A549 (cell line): Measurements from ENCODE around the gene ZBTB2. TPM values are rescaled to one million over a fixed set of nuclear protein-coding genes. Genes with fewer than 3 reads are reported as not detected.

Experiments used
- ATAC-seq, 2 experiments: fragments of 200-7000 bp in 1 of 2; fragments of >200 bp in 1 of 2; cut with Nextera tagmentation in 1 of 2; cut with Tn5 transposase in 1 of 2; 3 replicates each; pipeline versions ENCODE4 v1.8.0 to v1.9.1; 2018 to 2020; ENCODE audit warnings: mild to moderate bottlenecking in 1 of 2, moderate library complexity in 1 of 2
- CTCF ChIA-PET: fragments of 300-600 bp; sonication (Branson Sonifier 250); formaldehyde crosslinking; extraction: SDS; loops from one replicate; lab custom pipeline; 2021; ENCODE audit warnings: antibody characterized with exemption, inconsistent platforms; lab: Yijun Ruan, JAX
- POLR2A ChIA-PET: fragments of 350-600 bp; formaldehyde crosslinking; extraction: SDS; loops from one replicate; lab custom pipeline; 2021; ENCODE audit warnings: antibody characterized with exemption, inconsistent platforms; lab: Yijun Ruan, JAX
- DNase-seq, 2 experiments: peaks; one replicate each; pipeline versions ENCODE4 v3.0.0 to v3.0.0-alpha.2; 2011 to 2016; ENCODE audit warnings: low read depth in 1 of 2, low spot score in 1 of 2
- FAIRE-seq: peaks from 2 replicates; lab custom pipeline; 2011; peaks lifted over from hg19 to GRCh38; lab: Jason Lieb, UNC
- H3K27ac ChIP-seq, 2 experiments: fragments of >200 bp; sonication (Bioruptor Twin); formaldehyde crosslinking; 3 replicates each; pipeline ENCODE4 v1.5.1; 2016 to 2017
- H3K4me1 ChIP-seq: fragments of >200 bp; sonication (Bioruptor Twin); formaldehyde crosslinking; 3 replicates; pipeline ENCODE4 v1.6.1; 2016
- H3K4me2 ChIP-seq: fragments of >200 bp; sonication (Bioruptor Twin); formaldehyde crosslinking; 3 replicates; pipeline ENCODE4 v1.6.1; 2016
- H3K4me3 ChIP-seq: fragments of >200 bp; sonication (Bioruptor Twin); formaldehyde crosslinking; 3 replicates; pipeline ENCODE4 v1.5.1; 2016
- H3K9me3 ChIP-seq: fragments of >200 bp; sonication (Bioruptor Twin); formaldehyde crosslinking; 3 replicates; pipeline ENCODE4 v1.6.1; 2016
- EHMT2 ChIP-seq: fragments of 200-600 bp; sonication (generic); IDR thresholded peaks from 2 replicates; pipeline ENCODE4 v1.6.1; 2016; ENCODE audit warnings: antibody characterized with exemption, low read depth, mild to moderate bottlenecking, moderate library complexity
- HEYL ChIP-seq: fragments of 250-450 bp; sonication (Bioruptor Pico); IDR thresholded peaks from 2 replicates; pipeline ENCODE4 v1.8.0; 2021; ENCODE audit warnings: mild to moderate bottlenecking, moderate library complexity
- KDM1A ChIP-seq: fragments of 200-600 bp; sonication (generic); IDR thresholded peaks from 2 replicates; pipeline ENCODE4 v1.6.1; 2016; ENCODE audit warnings: low read depth, mild to moderate bottlenecking
- MAZ ChIP-seq: fragments of 150-350 bp; IDR thresholded peaks from 2 replicates; pipeline ENCODE4 v1.6.1; 2014; ENCODE audit warnings: antibody characterized with exemption, low read depth, low read length, borderline replicate concordance
- NR3C1 ChIP-seq: fragments of >200 bp; sonication (Bioruptor Twin); formaldehyde crosslinking; IDR thresholded peaks from 3 replicates; pipeline ENCODE4 v1.6.1; 2017
- RAD21 ChIP-seq, 2 experiments: fragments of >200 bp in 1 of 2; sonication (Bioruptor Twin) in 1 of 2; formaldehyde crosslinking in 1 of 2; IDR thresholded peaks in 1 of 2; conservative IDR thresholded peaks in 1 of 2; 2 replicates in 1 of 2; 3 replicates in 1 of 2; pipeline ENCODE4 v1.6.1; 2012 to 2018; ENCODE audit warnings: inconsistent platforms in 1 of 2
- REST ChIP-seq: fragments of 200-600 bp; sonication (generic); IDR thresholded peaks from 2 replicates; pipeline ENCODE4 v1.6.1; 2016; ENCODE audit warnings: antibody characterized with exemption, mild to moderate bottlenecking, moderate library complexity
- RNF2 ChIP-seq: fragments of 200-600 bp; sonication (generic); IDR thresholded peaks from 2 replicates; pipeline ENCODE4 v1.6.1; 2016; ENCODE audit warnings: low read depth, mild to moderate bottlenecking, antibody characterized with exemption, moderate library complexity, borderline replicate concordance
- ZC3H11A ChIP-seq: fragments of 450-650 bp; IDR thresholded peaks from 2 replicates; pipeline ENCODE4 v1.6.1; 2014; ENCODE audit warnings: antibody characterized with exemption, mild to moderate bottlenecking
- ZFP36 ChIP-seq: fragments of 450-650 bp; IDR thresholded peaks from 2 replicates; pipeline ENCODE4 v1.6.1; 2014; ENCODE audit warnings: borderline replicate concordance; ENCODE audit not compliant: partially characterized antibody
- WGBS: methylation state at CpG from one replicate; pipeline ENCODE4 v1.1.6; 2017; ENCODE audit errors: missing lambda C conversion rate; 5-methylcytosine and 5-hydroxymethylcytosine counted together
- polyA plus RNA-seq, 4 experiments: library from polyadenylated mRNA; depleted of rRNA in 3 of 4; stranded (reverse); fragments of >200 nt; fragmentation: RNase III in 1 of 4; extraction: RNeasy Plus Mini Kit Qiagen cat#74134 plus additional on column Dnase treatment in 1 of 4; gene quantifications; 2 replicates in 3 of 4; 3 replicates in 1 of 4; pipeline ENCODE4 v1.2.3, GENCODE V29; 2011 to 2017
- TF ChIP-seq, protein P1 (sequence below): fragments of 150-350 bp; IDR thresholded peaks from 2 replicates; pipeline ENCODE4 v1.6.1; 2014; ENCODE audit warnings: low read depth, mild to moderate bottlenecking, low read length
- TF ChIP-seq, protein P2 (sequence below): IDR thresholded peaks from 2 replicates; pipeline ENCODE4 v1.6.1; 2012; ENCODE audit warnings: low read depth, borderline replicate concordance
- TF ChIP-seq, protein P3 (sequence below): IDR thresholded peaks from 2 replicates; pipeline ENCODE4 v1.6.1; 2012
- TF ChIP-seq, protein P4 (sequence below): fragments of >200 bp; sonication (Bioruptor Twin); formaldehyde crosslinking; IDR thresholded peaks from 3 replicates; pipeline ENCODE4 v1.5.1; 2016

Gene ZBTB2
- polyA plus RNA-seq, 2 of the 4 experiments (the other 2 are of a cell fraction) = 10.8 to 17.3 TPM

DNA sequence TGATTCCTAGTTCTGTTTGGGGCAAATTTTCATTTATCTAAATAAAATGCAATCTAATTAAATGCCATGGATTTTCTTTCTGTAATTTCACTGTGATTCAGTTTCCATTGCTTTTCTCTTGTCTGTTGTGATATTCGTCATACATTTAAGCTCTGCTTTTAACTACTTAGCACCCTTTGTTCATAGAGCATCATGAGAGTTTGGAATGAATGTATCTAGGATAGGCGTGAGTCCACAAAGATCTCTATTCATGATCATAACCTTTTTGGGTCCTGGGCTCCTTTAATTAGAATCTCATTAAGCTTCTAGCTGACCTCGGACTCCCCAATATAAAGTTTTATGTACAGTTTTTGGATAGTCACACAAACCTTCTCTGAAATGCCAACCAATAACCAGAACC is 32.9 kb downstream of the ZBTB2 start:
- ATAC-seq (no peak), FAIRE-seq (no peak), DNase-seq (no peak)
- Histone ChIP-seq H3K4me3 (no peak overlapping the region), H3K4me2 (no peak overlapping the region), H3K9me3 (no peaks in the 10 kb centered on the region), H3K4me1 (peaks cover 12% of the 10 kb centered on the region; the same call in 2 of the 3 replicates)
- CTCF ChIA-PET = interaction anchor here (1.3 to 1.7 kb wide), 2 partner anchors 344 to 466 kb away, joined by 4 read pairs; no protein-coding TSS in a partner anchor
- WGBS = 92% methylated on average over 3 of the region's 3 CpGs
- TF ChIP-seq EHMT2 (no peak), RNF2 (no peak), HEYL (CRISPR knock-in tag) (no peak)
- TF ChIP-seq, all 56 proteins: peak for 0
- POLR2A ChIA-PET = no interaction called here
- no peak overlapping the region for H3K27ac ChIP-seq

DNA sequence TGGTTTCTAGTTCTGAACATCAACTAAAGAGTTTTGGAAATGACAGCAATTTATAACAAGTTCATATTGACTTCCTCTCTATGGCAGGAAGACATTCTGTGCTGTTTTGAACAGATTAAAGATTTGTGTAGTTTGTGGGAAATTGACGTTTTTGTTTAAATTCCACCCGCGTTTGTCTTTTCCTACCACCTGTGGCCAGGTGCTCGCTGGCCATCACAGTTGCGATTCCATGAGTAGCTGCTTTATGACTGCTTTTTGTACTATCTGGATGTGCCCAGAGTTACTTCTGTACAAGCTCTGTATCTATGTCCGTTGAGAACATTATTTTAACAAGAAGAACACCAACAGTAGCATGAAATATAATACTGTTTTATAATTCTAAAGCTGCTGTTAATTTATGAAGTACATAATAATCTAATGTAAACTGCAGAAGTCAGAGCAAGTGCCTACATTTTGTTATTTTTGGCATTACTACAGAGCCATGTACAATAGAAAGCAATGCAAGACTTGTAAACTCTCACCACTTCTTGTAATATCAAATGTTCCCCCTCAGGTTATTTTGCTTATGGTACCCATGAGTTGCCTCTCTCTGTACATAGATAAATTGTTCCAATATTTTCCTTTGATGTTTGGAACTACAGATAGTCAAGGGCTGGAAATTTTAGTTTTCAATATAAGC is 33.5 kb downstream of the ZBTB2 start:
- no peak for DNase-seq
- Histone ChIP-seq H3K9me3 (no peaks in the 10 kb centered on the region), H3K4me2 (no peak overlapping the region), H3K27ac (no peak overlapping the region), H3K4me3 (no peak overlapping the region), H3K4me1 (peaks cover 12% of the 10 kb centered on the region; the same call in 2 of the 3 replicates)
- TF ChIP-seq NR3C1 (no peak), ZFP36 (no peak), ZC3H11A (no peak), KDM1A (no peak), MAZ (no peak), REST (no peak), HEYL (CRISPR knock-in tag) (no peak), RAD21 (conservative IDR thresholded peaks at IDR 0.05 in 1 of 2, IDR thresholded peaks at IDR 0.05 in 1 of 2) (no peak)
- TF ChIP-seq, protein P1, sequence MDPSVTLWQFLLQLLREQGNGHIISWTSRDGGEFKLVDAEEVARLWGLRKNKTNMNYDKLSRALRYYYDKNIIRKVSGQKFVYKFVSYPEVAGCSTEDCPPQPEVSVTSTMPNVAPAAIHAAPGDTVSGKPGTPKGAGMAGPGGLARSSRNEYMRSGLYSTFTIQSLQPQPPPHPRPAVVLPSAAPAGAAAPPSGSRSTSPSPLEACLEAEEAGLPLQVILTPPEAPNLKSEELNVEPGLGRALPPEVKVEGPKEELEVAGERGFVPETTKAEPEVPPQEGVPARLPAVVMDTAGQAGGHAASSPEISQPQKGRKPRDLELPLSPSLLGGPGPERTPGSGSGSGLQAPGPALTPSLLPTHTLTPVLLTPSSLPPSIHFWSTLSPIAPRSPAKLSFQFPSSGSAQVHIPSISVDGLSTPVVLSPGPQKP = no peak
- TF ChIP-seq, protein P2, sequence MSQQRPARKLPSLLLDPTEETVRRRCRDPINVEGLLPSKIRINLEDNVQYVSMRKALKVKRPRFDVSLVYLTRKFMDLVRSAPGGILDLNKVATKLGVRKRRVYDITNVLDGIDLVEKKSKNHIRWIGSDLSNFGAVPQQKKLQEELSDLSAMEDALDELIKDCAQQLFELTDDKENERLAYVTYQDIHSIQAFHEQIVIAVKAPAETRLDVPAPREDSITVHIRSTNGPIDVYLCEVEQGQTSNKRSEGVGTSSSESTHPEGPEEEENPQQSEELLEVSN = no peak
- TF ChIP-seq, protein P3, sequence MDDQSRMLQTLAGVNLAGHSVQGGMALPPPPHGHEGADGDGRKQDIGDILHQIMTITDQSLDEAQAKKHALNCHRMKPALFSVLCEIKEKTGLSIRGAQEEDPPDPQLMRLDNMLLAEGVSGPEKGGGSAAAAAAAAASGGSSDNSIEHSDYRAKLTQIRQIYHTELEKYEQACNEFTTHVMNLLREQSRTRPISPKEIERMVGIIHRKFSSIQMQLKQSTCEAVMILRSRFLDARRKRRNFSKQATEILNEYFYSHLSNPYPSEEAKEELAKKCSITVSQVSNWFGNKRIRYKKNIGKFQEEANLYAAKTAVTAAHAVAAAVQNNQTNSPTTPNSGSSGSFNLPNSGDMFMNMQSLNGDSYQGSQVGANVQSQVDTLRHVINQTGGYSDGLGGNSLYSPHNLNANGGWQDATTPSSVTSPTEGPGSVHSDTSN = no peak
- TF ChIP-seq, protein P4, sequence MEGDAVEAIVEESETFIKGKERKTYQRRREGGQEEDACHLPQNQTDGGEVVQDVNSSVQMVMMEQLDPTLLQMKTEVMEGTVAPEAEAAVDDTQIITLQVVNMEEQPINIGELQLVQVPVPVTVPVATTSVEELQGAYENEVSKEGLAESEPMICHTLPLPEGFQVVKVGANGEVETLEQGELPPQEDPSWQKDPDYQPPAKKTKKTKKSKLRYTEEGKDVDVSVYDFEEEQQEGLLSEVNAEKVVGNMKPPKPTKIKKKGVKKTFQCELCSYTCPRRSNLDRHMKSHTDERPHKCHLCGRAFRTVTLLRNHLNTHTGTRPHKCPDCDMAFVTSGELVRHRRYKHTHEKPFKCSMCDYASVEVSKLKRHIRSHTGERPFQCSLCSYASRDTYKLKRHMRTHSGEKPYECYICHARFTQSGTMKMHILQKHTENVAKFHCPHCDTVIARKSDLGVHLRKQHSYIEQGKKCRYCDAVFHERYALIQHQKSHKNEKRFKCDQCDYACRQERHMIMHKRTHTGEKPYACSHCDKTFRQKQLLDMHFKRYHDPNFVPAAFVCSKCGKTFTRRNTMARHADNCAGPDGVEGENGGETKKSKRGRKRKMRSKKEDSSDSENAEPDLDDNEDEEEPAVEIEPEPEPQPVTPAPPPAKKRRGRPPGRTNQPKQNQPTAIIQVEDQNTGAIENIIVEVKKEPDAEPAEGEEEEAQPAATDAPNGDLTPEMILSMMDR = no peak
- ChIA-PET POLR2A (no interaction called here), CTCF (interaction anchor here (1.2 to 1.7 kb wide), 2 partner anchors 23 to 344 kb away, joined by 3 to 4 read pairs; no protein-coding TSS in a partner anchor)
- 96% methylated on average over 6 of the region's 6 CpGs for WGBS
- ATAC-seq = no peak
- no peak for FAIRE-seq
